Glomerular endothelial cell (primary cell): ENCODE measurements around the gene OTOGL. TPM values are rescaled to one million over a fixed set of nuclear protein-coding genes. Genes with fewer than 3 reads are reported as not detected.
"Not testable (repeated sequence)": the region's sequence is repeated elsewhere in the genome, so short reads cannot be mapped to it uniquely, and the experiment has no call there.

Experiments
- DNase-seq: peaks from one replicate; pipeline ENCODE4 v3.0.0-alpha.2; 2011; ENCODE audit warnings: low read depth, low spot score; ENCODE audit errors: extremely low read depth
- total RNA-seq: library from RNA; depleted of rRNA; stranded (reverse); fragments of >200 nt; gene quantifications from 2 replicates; pipeline ENCODE4 v1.2.3, GENCODE V29; 2015

OTOGL gene
- total RNA-seq, 1 donor from 2014 or later = 0.06 TPM

DNA sequence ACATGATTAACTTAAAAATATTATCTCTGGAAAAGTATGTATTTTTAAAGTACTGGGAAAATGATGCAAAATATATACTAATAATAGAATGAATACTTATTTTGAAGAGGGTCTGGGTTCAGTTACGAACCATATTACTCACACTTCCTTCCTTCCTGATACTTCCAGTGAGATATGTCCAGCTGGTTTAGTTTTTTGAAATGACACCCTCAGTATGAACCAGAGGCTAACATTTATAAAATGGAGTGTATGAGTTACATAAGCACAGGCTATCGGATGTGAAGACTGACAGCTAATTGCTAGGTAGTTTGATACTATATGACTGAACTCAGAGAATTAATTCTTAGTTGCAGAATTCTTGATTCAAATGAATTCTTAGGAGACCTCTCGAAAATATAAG lies 122.9 kb downstream of the OTOGL start:
- DNase-seq = no peak

DNA sequence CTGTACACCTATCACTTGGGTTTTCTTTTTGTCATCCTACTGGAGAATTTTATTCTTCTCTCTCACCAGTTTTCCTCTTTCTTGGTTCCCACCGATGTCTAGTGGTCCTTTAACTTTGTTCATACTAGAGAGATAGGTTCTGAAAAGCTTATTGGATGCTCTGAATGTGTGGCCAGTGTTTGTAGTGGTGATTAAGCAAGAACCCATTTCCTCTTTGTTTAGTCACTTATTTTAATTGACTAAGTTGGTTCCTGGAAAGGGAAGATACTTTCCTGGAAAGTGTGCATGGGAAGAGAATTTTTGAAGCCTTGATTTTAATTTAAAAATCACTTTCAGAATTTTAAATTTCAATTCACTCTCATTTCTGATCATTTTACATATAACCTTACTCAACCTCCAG lies 127.2 kb downstream of the OTOGL start:
- no peak for DNase-seq

DNA sequence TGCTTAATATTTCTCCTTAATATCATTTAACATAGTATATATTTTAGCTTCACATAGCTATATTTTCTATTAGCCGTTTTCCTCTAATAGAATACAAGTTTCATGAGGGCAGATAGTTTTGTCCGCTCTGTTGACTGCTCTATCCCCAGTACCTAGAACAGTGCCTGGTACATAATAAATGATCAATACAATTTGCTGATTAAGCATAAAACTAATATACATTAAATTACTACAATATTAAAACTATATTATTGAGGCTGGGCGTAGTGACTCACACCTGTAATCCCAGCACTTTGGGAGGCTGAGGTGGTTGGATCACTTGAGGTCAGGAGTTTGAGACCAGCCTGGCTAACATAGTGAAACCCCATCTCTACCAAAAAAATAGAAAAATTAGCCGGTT lies 128.6 kb downstream of the OTOGL start:
- not testable (repeated sequence) for DNase-seq

DNA sequence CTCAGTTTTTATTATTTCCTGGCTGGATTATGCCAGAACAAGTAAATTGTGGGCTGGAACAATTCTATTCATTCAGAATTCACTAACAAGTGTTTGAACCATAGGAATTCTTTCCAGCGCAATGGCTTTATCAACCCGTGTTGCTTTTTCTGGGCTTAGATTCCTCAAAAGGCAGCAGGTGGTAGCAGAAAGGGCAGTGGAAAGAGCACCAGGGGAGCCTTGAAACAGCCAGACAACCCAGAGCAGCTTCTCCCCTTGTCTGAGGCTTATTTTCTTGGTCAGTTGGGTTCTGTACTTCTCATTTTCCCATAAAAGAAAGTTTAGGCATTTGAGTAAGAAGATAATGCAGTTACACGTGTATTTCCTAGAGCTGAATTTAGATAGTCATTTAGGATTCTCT lies 130.7 kb downstream of the OTOGL start:
- no peak for DNase-seq

DNA sequence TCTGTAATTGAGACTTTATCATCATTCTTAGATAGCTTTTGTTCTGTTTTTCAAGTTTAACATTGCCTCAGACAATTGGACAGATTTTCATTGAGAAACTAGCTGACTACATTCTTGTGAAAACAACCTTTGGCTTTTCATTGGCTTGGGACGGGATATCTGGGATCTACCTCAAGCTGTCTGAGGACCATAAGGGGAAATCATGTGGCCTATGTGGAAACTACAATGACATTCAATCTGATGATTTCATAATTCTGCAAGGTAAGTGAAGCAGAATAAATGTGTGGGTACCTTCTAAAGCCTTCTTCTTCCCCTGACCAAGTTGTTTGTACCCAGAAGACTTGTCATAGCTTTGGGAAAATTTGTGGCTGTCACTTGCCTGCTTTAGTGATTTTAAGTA lies 133.5 kb downstream of the OTOGL start:
- no peak for DNase-seq

DNA sequence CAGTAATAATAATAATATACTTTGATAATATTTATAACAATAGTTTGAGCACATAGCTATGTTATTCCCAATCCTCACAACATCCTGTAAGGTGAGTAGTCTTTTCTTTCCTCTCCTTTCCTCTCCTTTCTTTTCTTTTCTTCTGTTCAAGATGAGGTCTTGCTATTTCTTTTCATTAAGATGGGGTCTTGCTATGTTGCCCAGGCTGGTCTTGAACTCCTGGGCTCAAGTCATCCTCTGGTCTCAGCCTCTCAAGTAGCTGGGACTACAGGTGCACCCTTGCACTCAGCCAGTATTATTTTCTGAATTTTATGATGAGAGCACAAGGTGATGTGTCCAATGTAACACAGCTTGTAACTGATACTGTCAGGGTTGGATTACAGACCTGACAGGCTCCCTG lies 134.6 kb downstream of the OTOGL start:
- DNase-seq = no peak

DNA sequence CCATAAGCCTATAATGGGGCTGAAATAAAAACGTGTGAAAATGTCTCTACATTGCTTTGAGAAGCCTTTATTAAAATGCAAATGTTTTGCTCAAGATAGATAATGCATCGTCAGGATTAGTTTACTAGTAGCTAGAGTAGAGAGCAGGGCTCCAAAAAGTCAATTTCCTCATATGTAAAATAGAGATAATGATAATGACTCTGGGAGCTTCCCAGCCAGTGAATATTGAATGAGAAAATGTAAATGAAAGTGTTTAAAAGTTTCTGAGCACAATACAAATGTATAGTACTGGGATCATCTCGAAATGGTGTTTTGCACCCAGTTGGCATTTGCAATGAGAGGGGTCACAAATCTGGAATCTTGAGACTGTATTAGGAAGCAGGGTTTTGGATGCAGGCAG lies 135.3 kb downstream of the OTOGL start:
- DNase-seq = no peak

DNA sequence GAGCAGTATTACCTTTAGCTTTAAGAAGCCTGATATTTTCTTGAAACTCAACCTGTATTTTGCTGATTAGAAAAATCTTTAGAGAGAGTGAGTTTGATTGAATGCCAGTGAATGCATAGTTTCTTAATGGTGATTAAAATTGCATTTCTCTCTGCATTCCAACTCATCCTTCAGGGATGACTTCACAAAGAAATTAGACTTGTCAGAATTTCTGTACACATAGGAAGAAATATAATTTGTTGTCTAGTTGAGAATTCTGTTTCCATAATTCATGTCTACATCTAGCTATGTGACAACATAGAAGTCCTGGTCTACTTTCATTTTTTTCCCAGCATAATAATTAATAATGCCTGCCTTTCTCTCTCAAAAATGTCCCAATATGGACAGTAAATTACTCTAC lies 136.6 kb downstream of the OTOGL start:
- no peak for DNase-seq

DNA sequence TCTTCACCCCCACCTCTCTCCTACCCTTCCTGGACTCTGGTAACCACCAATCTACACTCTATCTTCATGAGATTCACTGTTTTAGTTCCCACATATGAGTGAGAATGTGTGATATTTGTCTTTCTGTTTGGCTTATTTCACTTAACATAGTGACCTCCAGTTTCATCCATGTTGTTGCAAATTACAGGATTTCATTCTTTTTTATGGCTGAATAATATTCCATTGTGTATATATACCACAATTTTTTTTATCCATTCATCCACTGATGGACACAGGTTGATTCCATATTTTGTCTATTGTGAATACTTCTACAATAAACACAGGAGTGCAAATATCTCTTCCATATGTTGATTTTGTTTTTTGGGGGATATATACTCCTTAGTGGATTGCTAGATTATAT lies 140.5 kb downstream of the OTOGL start:
- DNase-seq = no peak

DNA sequence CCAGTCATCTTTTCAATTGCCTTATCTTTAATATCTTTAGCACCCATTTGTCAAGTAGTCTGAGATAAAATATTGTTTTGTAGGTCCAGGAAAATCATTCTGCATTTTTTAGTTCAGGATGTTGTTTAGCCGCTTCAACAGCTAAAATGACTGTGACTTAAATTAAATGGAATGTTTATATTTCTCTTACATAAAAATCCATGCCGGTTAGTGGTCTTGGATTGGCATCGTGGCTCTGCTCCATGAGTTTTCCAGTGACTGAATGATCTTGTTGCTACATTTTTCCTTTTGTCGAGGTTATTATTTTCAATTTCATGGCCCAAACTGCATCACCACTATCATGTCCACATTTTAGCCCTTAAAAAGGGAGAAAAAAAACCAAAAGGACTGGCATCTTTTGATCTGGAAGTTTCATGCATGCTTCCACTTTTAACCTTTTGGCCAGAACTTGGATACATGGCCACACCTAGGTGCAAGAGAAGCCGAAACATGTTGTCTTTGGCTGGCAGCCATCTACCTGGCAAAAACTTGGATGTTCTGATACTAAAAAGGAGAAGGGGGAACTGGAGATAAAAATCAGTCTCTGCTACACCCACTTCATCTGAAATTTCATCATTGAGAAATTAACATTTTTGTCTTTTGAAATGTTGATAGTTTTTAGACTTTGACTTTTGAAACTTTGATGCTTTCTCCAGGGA lies 142.4 kb downstream of the OTOGL start:
- no peak for DNase-seq

DNA sequence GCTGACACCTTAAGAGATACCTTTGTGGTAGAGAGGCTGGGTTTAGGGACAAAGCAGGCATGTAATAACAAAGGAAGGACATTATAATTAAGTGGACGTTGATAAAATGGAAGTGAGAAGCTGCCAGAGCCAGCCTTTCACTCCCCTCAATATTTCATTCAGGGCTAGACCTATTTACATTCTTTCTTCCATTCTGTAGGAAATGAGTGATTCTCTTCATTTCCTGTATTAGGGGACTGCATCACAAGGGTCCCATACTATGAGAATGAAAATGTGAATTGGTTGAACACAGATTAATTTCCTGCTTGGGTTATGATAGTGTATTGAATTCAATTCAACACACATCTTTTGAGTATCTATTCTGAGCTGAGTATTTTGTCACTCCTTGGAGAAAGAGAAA lies 143.0 kb downstream of the OTOGL start:
- DNase-seq = no peak

DNA sequence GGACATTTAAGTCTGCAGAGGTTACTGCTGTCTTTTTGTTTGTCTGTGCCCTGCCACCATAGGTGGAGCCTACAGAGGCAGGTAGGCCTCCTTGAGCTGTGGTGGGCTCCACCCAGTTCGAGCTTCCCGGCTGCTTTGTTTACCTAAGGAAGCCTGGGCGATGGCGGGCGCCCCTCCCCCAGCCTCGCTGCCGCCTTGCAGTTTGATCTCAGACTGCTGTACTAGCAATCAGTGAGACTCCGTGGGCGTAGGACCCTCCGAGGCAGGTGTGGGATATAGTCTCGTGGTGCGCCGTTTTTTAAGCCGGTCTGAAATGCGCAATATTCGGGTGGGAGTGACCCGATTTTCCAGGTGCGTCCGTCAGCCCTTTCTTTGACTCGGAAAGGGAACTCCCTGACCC lies 150.2 kb downstream of the OTOGL start:
- DNase-seq = not testable (repeated sequence)

DNA sequence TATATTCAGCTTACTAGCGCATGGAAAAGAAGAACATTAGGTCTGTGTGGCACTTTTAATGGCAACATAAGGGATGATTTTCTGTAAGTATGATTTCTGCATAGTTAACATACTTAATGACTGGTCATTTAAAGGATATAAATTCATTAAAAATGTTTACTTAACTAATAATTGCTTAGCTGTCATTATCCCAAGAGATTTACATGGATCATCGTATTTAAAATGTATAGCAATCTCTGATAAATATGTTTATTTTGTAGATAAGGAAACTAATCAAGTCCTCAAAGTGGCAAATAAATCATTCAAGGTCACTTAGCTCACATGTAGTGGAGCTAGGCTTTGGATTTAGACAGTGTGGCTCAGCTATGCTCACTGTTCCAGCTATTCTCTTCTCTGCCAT lies 158.6 kb downstream of the OTOGL start:
- no peak for DNase-seq

DNA sequence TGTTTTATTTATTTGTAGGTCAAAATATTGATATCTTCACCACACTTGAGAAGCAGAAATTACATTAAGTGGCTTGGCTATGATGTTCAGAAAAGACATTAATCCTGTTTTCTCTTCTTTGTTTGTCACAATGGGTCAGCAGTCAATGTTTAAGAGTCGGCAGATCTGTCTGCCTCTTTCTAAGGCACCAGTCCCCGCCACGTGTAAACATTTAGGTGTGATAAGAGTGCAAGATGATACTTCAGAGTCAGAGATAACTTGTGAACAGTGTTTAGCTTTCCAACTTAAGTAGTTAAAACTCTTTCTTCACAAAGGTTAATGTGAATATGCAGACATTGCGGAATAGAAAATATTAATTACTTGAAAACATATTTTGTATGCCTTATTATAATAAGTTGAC lies 160.9 kb downstream of the OTOGL start:
- DNase-seq = no peak

DNA sequence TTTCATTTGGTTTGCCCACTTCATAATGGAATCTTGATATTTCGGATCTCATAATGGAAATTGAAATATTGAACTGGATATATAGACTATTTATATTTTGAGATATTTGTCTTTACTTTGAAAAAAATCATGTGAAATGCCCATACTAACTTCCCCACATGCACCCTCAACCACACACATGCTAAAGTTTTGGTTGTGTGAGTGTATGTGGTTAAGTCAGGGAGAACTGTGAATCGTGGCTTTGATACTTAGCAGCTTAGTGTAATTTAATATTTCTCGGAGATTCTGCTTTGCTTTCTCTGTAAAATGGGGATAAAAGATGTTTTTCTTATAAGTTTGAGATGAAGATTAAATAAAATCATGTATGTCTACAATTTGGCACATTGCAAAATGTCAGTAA lies 162.1 kb downstream of the OTOGL start:
- no peak for DNase-seq

DNA sequence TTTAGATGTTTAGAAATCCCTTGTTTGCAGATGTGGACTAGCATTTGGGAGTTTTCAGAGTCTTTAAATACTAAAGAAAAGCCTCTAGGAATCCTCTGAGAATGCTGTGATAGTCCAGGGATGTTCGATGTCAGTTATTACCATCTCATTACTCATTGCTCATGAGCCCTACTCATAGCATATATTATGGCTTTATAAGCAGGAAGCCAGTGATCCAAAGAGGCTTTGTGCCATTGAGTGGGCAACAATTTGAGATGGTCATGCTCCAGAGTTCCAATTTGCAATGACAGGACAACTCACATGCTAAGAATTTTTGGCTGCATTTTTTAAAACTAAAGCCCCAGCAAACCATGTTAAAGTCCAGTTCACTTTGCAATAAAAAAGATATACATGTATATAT lies 163.0 kb downstream of the OTOGL start:
- DNase-seq = no peak

DNA sequence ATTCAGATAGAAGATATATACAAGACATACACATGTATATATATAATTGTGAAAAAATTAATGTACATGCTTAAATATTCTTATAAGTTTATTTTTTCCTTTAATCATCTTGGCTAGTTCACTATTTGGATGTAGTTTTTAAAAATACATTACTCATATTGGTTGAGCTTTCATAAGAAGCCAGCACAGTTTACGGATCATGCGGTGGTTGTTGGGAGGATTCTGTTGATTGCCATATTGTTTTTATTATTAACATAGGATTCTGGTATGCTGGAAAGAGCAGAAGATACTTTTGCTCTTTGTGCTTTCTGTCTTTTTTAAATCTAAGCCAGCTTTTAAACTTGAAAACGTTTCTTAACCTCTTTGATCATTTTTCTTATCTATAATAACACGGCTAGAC lies 163.4 kb downstream of the OTOGL start:
- no peak for DNase-seq

DNA sequence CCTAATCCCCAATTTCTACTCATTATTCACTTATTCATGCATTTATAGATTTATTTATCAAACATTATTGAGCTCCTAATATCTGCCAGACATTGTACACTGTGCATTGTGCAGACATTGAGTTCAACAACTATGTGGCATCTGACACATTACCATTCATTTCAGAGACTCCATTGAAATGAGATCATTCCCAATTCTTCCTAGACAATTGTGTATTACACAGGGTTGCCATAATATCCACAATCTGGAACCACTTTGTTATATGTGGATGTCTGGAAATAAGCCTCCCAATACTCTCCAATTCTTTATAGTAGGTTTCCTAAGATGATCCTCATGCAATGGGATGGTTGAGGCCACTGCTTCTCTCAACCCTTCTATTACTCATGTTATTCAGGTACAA lies 165.0 kb downstream of the OTOGL start:
- no peak for DNase-seq

DNA sequence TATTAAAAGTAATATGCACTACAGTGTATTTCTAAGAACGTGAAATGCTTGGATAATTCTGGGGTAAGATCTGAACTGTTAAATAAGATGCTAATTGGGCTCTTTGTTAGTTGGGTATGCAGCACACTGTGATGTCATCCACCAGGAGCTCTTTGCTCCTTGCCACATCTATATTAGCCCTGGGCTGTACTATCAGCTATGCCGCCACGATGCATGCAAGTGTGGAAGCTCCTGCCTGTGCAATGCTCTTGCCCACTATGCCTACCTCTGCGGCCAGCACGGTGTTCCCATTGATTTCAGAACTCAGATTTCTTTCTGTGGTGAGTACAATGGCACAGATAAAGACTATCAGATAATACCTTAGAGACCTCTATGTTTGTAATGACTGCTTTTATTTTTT lies 165.6 kb downstream of the OTOGL start:
- no peak for DNase-seq

DNA sequence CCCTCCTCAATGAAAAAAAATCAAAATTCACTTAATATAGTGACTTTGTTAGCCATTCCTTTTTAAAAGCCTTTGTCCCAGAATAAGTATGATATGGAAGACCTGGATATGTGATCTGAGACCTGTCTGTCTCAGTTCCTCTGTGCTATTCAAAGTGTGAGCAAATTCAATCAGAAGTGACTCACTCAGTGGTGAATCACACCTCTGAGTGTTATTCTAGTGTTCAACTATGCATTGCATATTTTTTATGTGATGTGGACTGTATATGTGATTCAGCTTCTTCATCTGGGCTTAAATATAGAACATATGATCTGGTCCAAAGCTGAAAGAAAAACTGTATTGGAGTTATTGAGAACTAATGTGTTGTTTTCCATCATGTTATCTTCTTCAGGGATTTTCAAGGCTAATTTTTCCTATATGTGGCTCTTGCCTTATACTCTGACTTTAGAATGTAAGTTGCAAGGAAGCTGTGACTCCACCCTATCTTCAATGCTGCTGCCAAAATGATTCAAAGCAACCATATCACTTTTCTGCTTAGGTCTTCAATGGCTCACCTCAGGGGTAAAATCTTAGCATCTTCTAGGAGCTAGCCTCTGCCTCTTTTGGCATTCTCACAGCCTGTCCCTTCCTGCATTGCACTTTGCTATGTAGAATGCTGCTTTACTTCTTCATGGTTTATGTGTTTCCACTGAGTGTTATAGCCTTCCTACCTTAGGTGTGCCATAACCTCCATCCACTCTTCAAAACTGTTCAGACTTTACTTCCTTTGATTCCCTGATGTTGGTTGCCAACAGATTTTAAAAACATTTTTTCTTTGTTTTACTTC lies 169.8 kb downstream of the OTOGL start:
- peak; percentile 74 for DNase-seq

DNA sequence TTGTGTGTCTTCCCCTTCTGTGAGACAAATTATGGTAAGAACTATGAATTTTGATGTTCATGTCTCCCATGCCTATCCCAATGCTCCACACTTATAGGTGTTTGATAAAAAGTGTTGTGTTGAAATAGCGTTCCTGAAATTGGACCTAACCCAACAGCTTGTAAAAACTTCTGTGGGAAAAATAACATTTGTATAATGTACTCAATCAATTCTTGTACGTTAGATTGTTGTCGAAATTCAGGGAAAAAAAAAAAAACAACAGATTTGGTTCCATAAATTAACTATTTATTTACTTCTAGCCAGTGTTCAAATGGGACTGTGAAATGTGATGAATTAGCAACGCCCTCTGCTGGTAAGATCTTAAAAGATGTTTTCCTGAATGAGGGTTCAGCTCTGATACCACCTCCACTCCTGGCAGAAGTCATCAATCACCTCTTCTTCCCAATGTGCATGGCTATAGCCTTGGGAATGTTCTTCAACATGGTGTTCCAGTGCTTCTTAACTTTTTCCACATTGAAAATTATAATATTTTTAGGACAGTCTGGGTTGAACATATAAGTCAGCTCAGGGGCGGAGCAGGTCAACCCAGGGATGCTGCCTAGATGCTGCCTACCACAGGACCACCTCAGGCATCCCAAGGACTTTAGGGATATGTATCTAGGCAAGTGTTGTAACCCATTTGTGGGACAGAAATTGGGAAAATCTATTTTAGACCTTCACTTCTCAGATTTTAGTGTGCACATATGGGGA lies 170.6 kb downstream of the OTOGL start:
- DNase-seq = peak; percentile 34

DNA sequence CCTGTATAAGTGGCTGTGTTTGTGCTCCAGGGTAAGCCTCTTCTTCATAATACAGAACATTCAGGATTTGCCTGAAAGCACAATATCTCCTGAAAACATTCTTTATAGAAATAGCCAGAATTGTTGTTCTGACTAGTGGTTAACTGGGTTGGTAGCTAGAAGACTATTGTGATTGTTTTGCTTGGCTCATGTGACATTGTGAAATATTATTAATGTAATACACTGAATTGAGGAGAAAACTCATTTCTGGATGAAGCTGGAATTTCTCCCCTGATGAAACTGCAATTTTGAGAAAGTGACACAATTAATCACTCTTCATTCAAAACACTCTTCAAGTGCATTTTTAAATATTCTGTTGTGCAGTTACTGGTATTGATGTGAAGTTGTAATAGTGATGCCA lies 172.4 kb downstream of the OTOGL start:
- no peak for DNase-seq
